NCI-H2171 (cell line): Measurements from ENCODE around the gene HOXB8.

ENCODE experiments used
- DNase-seq: peaks from one replicate; lab custom pipeline; 2025; lab: John Stamatoyannopoulos, UW

The HOXB8 gene

DNA sequence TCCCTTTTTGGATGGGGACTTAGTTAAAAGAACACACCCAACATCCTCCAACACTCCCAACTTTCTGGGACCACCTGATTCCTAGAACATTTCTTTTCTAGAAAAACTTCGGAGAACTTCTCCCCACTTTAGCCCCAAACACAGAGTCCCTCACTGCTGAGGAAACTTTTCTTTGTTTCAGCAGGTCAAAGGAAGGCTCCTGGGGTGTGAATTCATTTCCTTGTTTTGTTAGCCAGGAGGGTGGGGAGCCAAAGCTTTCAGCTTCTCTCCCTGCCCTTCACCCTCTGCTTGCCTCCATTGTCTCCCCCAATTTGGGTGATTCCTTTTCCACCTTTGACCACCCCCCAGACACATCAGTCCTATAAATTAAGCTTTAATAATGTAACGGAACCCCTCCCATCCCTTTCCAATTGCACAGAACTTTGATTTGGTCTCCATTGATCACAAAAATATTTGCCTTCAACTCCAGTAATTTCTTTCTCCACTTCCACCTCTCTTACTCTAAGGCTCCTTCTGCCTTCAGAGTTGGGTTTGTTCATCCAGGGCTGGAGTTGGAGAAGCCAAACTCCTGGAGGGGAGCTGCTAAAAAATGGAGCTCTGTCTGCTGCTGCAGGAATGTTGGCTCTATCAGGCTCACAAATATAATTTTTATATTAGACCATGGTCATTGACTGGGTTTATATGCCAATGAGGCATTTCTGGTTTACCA, 47.3 kb downstream of the HOXB8 start:
- no peak for DNase-seq

DNA sequence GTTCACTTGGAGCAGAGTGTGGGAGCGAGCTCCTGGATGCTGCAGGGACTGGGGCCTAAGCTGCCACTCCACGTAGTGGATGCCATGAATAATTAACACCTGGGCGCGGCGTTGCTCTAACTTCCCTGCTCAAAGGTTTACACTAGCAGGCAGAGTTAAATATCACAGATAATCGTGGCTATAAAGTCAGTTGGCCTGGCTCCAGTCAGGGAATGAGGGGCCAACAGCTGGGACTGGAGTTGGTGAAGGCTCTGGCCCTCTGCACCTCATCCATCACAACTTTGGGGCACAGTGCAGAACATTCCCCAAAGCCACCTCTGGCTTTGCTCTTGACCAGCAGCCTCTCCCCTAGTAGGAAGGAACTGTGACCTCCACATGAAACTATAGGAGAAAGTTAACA, 47.9 kb downstream of the HOXB8 start:
- no peak for DNase-seq

- DNase-seq, result no peak
Measured at GRCh38 chr17:48566717-48567116, 48.4 kb downstream of the HOXB8 start.

- no peak for DNase-seq
Measured at GRCh38 chr17:48565925-48566710, 49.0 kb downstream of the HOXB8 start.

DNA sequence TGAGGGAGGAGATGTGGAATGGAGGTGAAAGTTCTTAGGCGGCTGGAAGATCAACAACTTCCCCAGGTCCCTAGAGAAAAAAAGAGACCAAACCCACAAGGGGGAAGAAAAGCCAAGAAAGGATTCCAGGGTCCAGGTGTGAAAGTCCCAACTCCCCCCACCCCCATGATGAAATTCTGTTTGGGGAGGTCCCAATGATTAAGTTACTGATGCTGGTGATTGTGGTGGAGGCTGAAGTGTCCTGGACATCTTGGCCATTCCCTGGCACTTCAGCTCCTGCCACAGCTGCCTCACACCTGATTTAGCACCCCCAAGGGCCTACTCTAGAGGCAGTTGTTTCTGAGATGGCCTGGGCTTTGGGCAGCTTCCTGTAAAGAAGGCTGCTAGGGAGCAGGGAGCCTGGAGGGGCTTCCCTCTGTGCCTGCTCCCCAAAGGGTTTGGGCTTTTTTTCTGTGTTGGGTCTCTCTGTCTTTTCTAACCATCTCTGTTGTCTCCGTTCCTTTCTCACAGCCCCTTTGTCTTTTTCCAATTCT, 50.0 kb downstream of the HOXB8 start:
- DNase-seq, result no peak

DNA sequence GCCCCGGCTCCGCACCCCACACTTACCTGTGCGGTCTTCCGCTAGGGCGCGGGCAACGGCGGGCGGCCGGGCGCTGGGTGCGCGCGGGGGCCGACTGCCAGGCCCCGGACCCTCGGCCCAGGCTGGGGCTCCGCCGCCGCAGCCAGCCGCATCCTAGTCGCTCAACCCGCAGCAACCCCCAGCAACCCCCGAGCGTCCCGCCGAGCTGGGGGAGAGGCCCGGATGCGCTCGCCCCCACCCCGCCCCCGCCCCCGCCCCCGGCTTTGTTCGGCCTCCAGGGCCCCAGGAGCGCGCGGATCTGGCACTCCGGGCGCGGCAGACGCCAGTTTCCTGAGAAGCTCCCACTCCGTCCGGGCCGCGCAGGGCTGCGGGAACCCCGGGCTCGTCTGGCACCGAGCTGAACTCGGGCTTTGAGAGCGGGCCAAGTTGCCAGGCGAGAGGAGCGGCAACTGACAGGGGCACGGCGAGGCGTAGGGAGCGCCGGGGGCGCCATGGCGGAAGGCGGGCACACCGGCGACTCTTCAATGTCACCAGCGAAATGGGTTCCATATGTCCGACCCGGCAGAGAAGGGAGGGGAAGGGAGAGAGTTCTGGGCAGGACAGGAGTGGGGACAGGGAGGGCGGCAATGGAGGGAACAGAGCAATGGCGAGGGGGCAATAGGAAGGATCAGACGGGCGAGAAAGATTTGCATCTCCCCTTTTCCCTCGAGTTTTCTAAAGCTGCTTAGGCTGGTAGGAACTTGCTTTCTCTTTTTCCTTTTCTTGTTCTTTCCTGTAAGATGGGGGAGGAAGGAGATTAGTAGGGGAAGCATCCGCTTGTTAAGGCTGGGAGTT, 50.7 kb downstream of the HOXB8 start:
- no peak for DNase-seq

- DNase-seq, result no peak
Measured at GRCh38 chr17:48563867-48564187, 51.3 kb downstream of the HOXB8 start.

GRCh38 chr17:48563385-48563838, 51.7 kb downstream of the HOXB8 start:
- DNase-seq, result no peak

DNA sequence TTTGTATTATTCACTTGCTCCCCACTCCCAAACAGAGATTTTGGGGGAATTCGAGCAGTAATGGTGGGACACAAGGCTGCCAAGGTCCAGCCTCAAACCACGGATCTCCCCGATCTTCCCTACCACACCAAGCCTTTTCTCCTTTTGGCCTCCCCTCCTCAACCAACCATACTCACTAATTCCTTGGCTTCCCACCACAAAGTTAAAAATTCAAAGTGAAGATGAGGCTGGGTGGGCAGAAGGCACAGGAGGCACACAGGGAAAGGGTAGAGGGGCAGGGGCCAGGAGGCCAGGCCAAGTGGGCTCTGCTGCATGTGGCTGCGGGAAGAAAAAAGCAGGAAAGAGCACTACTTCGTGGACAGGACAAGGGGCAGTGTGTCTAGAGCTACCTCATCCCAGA, 52.2 kb downstream of the HOXB8 start:
- DNase-seq, result no peak
